ENCODE measurements around the gene F2RL2. TPM values are rescaled to one million over a fixed set of nuclear protein-coding genes. Genes with fewer than 3 reads are reported as not detected.

The F2RL2 gene
- total RNA-seq, 1 donor from 2014 or later: 2.4 TPM

- Mint-ChIP-seq H3K4me1 (no peaks in the 10 kb centered on the region), H3K27me3 (ENCODE audit: low read depth) (no peaks in the 10 kb centered on the region), H3K36me3 (no peaks in the 10 kb centered on the region), H3K27ac (no peak overlapping the region), H3K9me3 (no peaks in the 10 kb centered on the region), H3K4me3 (no peak overlapping the region)
- TF ChIP-seq CTCF (IDR thresholded peaks at IDR 0.05; ENCODE audit: unreplicated experiment): no peak
- DNase-seq (ENCODE audit: low spot score in 2 of 2, unreplicated experiment in 2 of 2): no peak
Observed at GRCh38 chr5:76594107-76594506, 29.1 kb downstream of the F2RL2 start.

- Mint-ChIP-seq H3K27me3 (ENCODE audit: low read depth) (no peaks in the 10 kb centered on the region), H3K36me3 (no peaks in the 10 kb centered on the region), H3K9me3 (no peaks in the 10 kb centered on the region), H3K4me1 (no peaks in the 10 kb centered on the region), H3K27ac (no peak overlapping the region), H3K4me3 (no peak overlapping the region)
- no peak for TF ChIP-seq CTCF (IDR thresholded peaks at IDR 0.05; ENCODE audit: unreplicated experiment)
- no peak for DNase-seq (ENCODE audit: low spot score in 2 of 2, unreplicated experiment in 2 of 2)
Observed at GRCh38 chr5:76592692-76593091, 30.5 kb downstream of the F2RL2 start.

- H3K27me3 Mint-ChIP-seq (ENCODE audit: low read depth): no peaks in the 10 kb centered on the region
- no peak for TF ChIP-seq CTCF (IDR thresholded peaks at IDR 0.05; ENCODE audit: unreplicated experiment)
- no peaks in the 10 kb centered on the region for H3K36me3 Mint-ChIP-seq
- H3K4me1 Mint-ChIP-seq: no peaks in the 10 kb centered on the region
- no peak overlapping the region for H3K4me3 Mint-ChIP-seq
- no peaks in the 10 kb centered on the region for H3K9me3 Mint-ChIP-seq
- no peak for DNase-seq (ENCODE audit: low spot score in 2 of 2, unreplicated experiment in 2 of 2)
- no peak overlapping the region for H3K27ac Mint-ChIP-seq
Observed at GRCh38 chr5:76591366-76591765, 31.8 kb downstream of the F2RL2 start.

- TF ChIP-seq CTCF (IDR thresholded peaks at IDR 0.05; ENCODE audit: unreplicated experiment): no peak
- no peaks in the 10 kb centered on the region for H3K36me3 Mint-ChIP-seq
Observed at GRCh38 chr5:76590027-76590426, 33.2 kb downstream of the F2RL2 start.

GRCh38 chr5:76586531-76586930, 36.7 kb downstream of the F2RL2 start:
- no peaks in the 10 kb centered on the region for H3K27me3 Mint-ChIP-seq (ENCODE audit: low read depth)
- H3K36me3 Mint-ChIP-seq: no peaks in the 10 kb centered on the region
- no peak for DNase-seq (ENCODE audit: low spot score in 2 of 2, unreplicated experiment in 2 of 2)
- H3K4me3 Mint-ChIP-seq: no peak overlapping the region
- TF ChIP-seq CTCF (IDR thresholded peaks at IDR 0.05; ENCODE audit: unreplicated experiment): no peak
- no peaks in the 10 kb centered on the region for H3K9me3 Mint-ChIP-seq
- H3K4me1 Mint-ChIP-seq: peaks cover 14% of the 10 kb centered on the region
- H3K27ac Mint-ChIP-seq: no peak overlapping the region

More at GRCh38 chr5:76590027-76590426, 33.2 kb downstream of the F2RL2 start:
- DNase-seq (ENCODE audit: low spot score in 2 of 2, unreplicated experiment in 2 of 2): no peak
- no peaks in the 10 kb centered on the region for H3K27me3 Mint-ChIP-seq (ENCODE audit: low read depth)
- H3K4me1 Mint-ChIP-seq: peaks cover 4% of the 10 kb centered on the region
- no peaks in the 10 kb centered on the region for H3K9me3 Mint-ChIP-seq
- H3K27ac Mint-ChIP-seq: no peak overlapping the region
- H3K4me3 Mint-ChIP-seq: no peak overlapping the region

- no peaks in the 10 kb centered on the region for H3K36me3 Mint-ChIP-seq
- DNase-seq (ENCODE audit: low spot score in 2 of 2, unreplicated experiment in 2 of 2): no peak
- no peaks in the 10 kb centered on the region for H3K27me3 Mint-ChIP-seq (ENCODE audit: low read depth)
- no peak overlapping the region for H3K27ac Mint-ChIP-seq
- no peaks in the 10 kb centered on the region for H3K9me3 Mint-ChIP-seq
- H3K4me3 Mint-ChIP-seq: no peak overlapping the region
- no peak for TF ChIP-seq CTCF (IDR thresholded peaks at IDR 0.05; ENCODE audit: unreplicated experiment)
- H3K4me1 Mint-ChIP-seq: peaks cover 15% of the 10 kb centered on the region
Observed at GRCh38 chr5:76585783-76586217, 37.4 kb downstream of the F2RL2 start.

All from mesothelial cell of epicardium (in vitro differentiated cells).